Stromal cell of bone marrow (primary cell): Measurements from ENCODE around the gene PPM1L.

Source experiments
- DNase-seq: peaks from one replicate; pipeline ENCODE4 v3.0.0-alpha.2; 2012; ENCODE audit warnings: low read depth

Gene PPM1L

DNA sequence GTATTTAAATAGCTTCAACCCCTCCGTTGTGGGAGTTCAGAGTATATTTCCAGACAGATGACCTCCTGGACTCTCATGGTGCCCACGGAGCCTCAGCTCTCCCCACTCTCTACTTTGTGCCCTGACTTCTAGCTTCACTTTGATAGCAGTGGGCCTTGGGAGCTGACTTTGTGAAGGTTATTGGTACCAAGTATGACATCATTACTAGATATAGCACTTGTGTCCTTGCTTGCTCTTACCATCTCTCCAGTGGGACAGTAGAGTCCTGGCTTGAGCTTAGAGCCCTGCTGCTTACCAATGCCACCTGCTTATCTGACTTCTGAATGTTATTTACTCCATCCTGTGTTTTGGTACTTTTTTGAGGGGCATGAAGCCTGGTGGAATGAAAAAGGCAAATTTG lies 53.4 kb downstream of the PPM1L start:
- no peak for DNase-seq

DNA sequence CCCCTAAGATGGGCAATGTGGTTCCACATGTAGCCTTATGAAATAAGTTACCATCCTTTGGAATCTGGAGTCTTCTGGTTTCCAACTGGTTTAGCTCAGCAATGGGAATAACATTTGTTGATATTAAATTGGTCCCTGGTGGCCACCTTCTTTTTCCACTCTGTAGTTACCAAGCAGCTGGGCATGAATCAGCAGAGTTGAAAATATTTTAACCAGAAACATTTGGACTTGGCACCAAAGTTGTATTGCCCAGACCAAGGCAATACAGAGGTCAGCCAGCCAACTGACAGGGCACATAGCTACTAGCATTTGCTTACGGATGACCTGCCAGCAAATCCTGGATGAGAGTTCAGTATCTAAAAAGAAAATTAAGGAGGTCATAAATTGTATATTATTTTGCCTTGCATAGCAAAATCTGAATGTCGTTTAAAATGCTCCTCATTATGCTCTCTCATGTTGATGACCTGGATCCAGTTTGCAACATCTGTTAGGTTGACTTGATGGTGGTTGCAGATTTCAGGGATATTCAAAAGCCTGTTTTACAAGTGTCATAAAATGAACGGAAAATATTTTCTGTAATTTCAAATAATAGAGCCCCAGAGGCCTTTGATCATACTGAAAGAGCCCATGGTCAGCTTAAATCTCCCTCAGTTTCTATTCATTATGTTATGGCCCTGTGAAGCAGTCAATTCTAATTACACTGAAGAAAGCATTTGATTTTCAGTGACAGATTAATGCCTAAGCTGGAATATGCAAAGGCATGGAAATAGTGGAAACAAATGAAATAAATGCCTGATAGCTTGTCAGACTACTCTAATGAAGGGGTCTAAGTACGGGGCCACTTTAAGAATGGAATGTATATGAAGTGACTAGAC lies 54.6 kb downstream of the PPM1L start:
- peak; percentile 86 for DNase-seq

DNA sequence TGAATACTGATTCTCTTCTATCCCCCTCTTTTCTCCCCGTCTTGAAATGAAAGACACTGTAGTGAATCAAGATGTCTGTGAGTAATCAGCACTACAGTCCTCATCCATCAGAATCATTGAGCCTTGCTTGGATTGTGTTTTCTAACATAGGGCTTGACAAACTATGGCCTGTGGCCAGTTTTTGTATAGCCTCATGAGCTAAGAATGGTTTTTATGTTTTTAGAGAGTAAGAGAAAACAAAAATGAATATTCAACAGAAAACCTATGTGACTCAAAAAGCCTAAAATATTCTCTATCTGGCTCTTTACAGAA lies 55.2 kb downstream of the PPM1L start:
- DNase-seq, result peak; percentile 49

DNA sequence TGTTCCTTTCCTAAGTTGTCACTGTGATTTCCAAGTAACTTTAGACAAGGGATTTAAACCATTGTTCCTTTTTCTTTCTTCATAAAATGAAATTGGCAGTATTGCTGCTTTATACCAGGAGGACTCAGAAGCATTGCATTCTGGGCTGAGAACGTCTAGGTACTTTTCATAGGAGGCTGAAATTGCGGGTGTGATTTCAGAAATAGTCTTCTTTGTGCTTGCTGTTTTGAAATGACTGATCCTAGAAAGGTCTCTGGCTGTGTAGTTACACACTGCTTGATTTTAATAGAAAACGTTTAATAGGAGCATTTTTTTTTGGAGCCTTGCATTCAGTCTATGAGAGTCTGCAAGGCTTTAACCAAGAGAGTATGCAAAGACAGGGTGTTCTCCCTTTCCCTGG lies 56.3 kb downstream of the PPM1L start:
- no peak for DNase-seq

DNA sequence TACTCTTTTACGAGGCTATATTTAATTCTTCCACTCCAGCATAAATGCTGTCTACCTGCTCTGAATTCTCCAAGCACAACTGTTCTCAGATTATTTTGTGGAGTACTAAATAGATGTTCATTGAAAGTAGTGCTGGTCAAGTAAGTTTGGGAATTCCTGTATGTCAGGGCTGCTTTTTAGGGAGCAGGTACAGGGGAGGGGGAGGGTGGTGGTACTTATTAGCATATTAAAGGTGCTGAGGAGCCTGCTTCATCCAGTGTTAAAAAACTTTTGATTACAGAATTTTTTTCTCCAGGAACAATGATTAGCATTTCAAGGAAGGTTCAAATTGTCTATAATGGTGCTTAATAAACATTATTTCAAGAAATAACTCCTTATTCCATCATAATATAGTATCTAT lies 59.2 kb downstream of the PPM1L start:
- no peak for DNase-seq

DNA sequence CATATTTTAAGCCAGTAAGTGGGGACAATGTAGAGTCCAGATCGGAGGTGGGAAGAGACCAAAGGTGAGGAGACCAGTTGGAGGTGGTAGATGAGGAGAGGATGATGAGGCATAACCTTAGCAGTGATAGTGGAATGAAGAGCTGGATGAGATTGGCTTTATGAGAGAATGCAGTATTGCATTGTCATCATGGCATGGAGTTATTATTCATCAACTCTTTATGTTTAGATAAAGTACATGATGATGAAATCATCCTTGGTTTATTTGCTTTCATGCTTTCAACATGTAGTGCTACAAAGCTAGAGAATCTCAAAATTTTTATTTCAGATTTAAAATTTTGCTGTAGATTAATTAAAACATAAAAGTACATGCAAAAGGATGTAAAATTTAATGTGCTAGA lies 64.0 kb downstream of the PPM1L start:
- DNase-seq, result no peak

DNA sequence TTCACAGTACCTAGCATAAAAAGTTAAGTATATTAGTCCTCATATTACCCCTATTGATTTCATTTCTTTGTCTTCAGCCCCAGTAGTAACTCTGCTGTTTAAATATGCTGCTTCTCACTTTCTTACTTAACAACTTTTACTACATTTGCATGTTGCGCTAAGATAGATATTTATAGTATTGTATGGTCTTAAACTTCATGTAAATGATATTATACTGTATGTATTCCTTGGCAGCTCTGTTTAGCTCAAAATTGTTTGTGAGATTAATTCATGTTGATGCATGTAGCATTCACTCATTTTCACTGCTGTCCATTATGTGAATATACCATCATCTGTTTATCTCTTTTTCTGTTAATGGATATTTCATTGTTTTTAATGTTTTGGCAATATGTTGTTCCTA lies 64.4 kb downstream of the PPM1L start:
- DNase-seq, result no peak

DNA sequence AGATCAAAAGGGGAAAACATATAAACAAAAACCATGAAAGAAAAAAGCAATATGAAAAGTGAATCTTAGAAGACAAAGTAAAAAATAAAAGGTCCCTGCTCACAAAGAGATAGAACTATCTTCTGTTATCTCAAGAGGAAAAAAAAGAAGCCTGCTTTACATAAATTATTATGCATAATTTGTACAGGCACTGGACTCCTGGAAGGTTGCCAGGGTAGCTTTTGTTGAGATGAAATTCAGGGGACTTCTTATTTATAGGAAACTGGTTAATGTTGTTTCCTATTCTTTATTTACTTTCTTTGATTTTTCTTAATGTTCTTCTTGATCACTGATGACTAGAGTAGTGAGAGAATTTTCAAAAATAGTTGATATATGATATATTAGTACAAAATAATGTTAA lies 66.9 kb downstream of the PPM1L start:
- no peak for DNase-seq

DNA sequence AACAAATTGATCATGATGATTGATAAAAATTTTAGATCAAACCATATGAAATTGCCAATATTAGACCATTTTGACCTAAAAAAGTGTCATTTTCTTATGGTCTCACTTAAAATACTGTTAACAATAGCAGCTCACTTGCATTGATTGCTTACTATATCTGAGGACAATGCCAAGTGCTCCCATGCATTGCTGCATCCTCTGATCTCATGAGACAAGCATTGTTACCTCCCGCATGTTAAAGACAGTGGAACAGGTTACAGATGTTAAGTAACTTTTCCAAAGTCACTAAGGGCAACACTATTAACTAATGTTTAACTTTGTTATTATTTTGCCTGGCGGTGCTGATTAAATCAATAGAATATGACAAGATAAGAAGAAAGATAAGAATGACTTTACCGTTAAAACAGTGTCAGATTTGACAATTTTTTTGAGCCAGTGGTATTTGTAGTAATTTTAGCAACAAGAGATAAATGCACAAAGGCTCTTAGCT lies 69.3 kb downstream of the PPM1L start:
- no peak for DNase-seq

DNA sequence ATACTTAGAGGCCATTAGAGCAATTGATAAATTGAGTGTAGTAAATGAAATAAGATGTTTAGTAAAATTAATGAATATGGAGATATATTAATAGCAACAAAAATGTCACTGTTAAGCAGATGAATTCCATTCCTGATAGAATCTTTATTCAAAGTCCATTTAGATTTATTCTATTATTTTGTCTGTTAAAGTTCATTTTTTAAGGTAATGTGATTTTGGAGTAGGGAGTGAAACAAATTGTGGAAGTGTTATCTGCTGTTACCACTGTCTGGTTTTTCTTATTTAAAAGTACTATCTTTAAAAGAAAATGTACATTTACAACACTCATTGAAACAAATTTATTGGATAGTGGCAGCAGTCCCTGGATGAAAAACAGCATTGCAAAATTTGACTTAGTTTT lies 70.4 kb downstream of the PPM1L start:
- no peak for DNase-seq

DNA sequence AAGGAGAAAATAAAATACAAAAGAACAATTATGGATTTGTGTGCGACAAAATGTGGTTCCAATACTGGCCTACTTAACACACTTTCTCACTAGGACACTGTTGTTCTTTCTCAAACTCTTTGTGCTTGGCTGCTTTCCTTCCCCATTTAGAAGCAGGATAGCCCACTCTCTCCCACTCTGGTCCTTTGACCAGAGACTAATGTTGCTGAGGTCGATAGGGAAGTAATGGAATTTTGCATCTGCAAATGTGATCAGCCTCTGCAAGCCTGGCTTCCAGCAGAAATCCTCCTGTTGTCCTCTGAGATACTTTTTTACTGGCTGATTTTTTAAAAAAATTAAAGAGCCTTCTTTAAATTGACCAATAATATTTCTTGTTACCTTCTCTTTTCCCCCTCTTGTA lies 71.0 kb downstream of the PPM1L start:
- DNase-seq, result no peak

DNA sequence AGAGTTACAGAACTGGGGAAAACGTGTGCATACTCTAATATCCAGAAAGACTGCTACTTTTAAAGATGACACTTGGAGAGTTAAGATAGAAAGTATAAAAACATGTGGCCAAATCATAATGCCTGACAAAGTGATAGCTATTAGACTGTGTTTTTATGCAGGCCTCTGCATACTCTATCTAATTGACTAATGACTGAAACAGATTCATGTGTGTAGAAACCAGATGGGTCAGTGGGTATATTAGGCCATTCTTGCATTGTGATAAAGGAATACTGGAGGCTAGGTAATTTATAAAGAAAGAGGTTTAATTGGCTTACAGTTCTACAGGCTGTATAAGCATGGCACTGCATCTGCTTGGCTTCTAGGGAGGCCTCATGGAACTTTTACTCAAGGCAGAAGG lies 71.5 kb downstream of the PPM1L start:
- no peak for DNase-seq

DNA sequence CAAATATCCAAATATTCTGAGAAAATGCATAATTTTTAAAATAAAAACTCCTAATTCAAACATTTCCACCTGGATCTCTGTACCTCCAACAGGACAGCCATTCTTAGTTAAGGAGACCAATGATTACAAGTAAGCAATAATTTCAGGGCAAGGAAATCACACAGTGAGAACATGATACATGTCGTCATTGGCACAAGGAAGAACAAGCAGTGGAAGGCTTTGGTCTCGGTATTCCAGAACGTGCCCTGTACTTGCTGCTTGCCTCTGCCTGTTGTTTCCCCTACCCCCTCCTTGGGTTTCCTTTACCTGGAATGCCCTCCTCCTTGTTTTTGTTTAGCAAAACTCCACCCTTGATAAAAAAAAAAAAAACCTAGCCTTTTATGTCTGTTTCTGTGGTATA lies 72.8 kb downstream of the PPM1L start:
- DNase-seq, result no peak

DNA sequence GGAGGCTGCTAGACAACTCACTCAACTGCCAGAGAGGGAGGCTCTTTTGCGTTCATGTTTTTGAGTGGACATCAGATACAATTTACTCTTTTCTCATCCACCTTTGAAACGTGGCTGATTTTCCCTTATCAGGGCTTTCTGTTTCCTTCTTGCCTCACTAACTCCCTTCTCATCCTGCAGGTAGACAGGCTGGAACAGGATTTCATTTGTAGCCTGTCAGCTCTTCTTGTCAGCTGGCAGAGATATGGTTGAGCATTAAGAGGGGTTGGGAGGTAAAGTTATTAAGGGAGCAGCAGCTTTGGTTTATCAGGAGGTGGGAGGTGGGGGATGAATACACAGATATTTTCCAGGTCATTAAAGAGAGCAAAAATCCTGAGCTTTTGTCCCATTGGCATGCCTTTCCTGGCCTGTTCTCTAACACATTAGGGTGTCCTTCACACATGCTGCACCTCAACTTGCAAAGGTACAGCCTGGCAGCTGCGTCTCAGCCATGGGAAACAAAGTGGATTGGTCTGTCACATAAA lies 73.5 kb downstream of the PPM1L start:
- no peak for DNase-seq

DNA sequence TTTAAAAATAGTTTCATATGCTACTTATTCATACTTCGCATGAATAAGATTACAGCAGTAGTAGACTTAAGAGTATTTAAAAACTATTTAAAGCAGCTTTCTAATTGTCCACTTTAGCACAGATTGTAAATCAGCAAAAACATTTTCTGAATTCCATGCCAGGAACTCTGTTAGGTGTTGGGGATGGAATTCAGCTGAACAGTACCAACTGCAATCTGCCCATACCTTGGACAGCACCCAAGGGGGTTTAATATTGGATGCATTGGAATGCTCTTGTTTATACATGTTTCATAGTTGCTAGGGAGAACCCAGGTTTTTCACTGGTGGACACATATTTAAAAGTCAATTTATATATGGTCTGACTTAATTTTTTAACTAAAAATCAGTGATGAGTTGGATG lies 74.8 kb downstream of the PPM1L start:
- no peak for DNase-seq

DNA sequence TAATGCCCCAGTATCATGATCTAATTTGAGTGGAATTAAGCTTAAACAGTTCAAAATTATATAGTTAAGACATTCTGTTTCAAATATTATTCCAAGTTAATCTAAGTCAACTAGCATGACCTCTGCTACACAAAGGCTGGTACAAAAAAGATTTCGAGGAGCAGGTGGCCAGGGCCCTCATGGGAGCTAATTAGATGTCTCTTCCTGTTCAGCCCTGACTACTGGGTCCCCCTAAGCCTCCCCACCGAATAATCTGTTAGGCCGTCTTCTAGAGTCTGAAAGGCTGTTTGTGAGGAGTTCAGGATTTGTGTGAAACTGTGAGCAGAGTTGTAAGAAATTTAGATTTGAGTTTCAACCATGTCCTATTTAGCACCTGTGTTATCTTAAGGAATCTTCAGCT lies 75.4 kb downstream of the PPM1L start:
- no peak for DNase-seq

DNA sequence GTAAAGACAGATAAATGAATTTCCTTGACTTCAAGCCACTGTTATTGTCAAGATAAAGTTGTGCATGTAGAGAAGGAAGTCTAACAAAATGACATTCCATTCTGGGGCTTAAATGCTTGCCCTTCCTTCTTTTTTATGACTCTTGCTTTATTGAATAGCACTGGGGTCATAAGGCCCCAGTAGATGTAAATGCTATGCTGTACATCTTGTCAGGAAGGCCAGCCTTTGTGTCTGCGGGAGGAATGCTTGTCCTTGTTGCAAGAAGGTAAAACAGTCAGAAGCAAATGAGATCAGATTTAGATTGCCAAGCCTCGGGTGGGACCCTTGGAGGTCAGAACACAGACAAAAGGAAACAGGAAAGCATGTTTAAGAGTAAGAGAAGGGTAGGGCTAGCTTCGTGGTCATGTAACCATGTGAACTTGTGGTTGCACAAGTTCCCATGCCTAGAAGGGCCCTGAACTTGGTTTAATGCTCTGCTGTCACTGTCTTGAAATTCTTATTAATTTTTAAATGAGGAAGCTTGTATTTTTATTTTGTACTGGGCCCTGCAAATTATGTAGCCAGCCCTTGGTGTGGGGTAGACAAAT lies 81.5 kb downstream of the PPM1L start:
- DNase-seq, result no peak

DNA sequence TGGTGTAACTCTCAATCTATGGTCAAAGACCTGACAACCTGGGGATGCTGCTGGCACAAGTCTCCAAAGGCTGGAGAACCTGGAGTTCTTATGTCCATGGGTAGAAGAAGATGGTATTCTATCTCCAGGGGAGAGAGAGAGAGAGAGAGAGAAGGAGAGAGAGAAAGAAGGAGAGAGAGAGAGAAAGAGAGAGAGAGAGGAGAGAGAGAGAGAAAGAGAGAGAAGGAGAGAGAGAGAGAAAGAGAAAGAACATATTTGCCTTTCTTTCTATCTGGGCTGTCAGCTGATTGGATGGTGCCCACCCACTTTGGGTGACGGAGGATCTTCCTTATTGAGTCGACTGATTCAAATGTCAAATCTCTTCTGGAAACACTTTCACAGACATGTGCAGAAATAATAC lies 84.6 kb downstream of the PPM1L start:
- DNase-seq, result no peak

DNA sequence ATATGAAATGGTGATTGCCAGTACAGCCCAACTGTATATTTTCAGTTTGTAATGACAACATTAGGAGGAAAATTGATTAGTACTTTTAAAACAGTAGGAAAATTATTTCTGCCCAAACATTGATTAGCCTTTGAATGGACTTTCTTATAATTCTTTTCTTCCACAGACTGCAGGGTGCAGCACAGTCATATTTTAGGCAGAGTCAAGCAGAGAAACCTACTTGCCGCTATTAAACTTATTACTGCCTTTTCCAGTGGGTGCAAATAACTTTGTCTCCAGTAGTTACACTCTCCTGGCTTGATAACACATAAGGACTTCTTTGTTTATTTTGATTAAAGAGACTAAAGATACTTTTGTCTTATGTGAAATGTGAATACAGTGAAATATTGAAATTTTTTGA lies 85.4 kb downstream of the PPM1L start:
- DNase-seq, result no peak

DNA sequence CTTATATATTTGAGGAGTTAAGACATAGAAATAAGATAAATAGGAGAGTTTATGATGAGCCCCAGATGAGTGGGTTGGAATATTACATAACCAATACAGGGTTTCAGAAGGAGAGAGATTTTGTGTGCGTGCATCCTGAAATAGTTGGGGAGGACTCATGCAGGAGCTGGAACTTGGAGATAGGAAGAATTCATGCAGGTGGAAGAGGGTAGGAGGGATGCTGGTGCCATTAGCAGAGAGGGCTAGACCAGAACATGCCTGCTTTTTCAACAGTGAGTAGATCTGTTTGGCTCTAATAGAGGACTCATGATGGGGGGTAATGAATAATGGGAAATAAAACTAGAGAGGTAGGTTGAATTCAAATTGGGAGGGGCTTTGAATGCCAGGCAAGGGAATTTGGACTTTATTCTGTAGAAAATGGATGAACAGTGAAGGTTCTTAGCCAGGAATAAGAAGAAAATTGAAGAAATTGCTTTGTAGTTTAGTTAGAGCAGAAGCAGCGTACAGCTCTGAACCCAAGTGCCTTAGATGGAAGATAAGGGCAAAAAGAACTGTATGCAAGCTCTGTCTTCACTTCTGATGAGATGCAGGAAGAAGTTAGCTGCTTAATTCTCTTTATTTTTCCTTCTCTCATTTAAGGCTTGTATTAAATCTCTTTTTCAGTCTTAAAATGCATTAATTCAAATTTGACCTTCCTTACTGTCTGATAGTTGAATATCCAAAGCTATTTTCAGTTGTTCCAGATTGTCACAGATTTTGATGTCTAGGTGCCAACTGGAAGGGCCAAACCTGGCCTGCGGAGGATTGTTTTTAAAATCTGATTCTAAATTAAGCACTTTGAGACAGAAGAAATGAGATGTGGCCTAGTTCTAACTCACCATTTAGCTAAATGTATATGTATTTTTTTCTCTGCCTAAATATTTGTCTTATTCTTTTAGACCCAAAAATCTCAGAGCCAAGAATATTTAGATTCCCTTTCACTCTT lies 86.3 kb downstream of the PPM1L start:
- no peak for DNase-seq

DNA sequence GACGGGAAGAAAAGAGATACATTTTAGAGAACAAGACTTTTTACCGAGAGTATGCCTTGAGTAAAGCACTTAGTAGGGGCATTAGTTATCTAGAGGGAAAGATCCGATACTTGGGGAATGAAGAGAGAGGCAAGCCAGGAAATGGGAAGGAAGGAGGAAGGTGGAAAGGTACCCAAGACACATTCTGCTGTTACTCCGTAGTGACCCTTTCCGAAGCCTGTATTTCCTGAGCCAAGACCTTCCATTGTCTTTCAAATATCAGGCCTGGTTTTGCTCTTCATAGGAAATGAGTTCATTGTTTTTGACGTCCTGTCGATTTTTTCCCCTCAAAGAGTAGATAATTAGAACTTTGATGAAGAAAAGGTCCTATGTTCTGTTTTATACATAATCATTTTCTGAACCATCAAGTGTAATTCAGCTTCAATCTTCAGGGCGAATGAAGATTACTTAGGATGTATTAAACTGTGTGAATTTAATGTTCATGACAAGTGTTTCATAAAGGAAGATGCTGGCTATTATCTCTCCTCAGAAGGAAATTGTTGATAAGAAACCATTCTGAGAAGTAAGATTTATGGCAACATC lies 95.7 kb downstream of the PPM1L start:
- no peak for DNase-seq

DNA sequence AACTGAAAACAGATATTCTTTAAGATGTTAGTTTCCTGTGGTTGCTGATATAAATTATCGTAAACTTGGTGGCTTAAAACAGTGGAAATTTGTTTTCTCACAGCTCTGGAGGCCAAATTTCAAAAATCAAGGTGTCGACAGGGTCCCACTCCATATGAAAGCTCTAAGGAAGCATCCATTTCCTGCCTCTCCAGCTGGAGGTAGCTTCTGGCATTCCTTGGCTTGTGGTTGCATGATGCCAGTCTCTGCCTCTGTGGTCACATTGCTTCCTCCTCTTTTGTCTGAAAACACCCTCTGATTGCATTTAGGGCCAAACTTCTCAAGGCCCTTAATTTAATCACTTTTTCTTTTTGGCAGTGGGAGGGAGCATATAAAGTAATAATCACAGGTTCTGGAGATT lies 96.8 kb downstream of the PPM1L start:
- DNase-seq, result no peak
